HT1080 (cell line): ENCODE data around the gene DRAXIN. TPM values are rescaled to one million over a fixed set of nuclear protein-coding genes. Genes with fewer than 3 reads are reported as not detected.
A peak's percentile ranks its signal among the peaks of the same experiment; 100 is the strongest.

Experiments used
- DNase-seq: peaks from one replicate; pipeline ENCODE4 v3.0.0-alpha.2; 2015; ENCODE audit warnings: low read depth
- total RNA-seq: library from RNA; depleted of rRNA; stranded (reverse); fragments of >200 nt; shearing (Covaris generic); gene quantifications from 2 replicates; pipeline ENCODE4 v1.2.3, GENCODE V29; 2014

DRAXIN gene
- total RNA-seq, 1 experiment from 2014 or later, result 0.32 TPM

GRCh38 chr1:11707621-11708276, 16.2 kb downstream of the DRAXIN start:
- no peak for DNase-seq

GRCh38 chr1:11708554-11709350, 17.2 kb downstream of the DRAXIN start:
- peak; percentile 59 for DNase-seq

- DNase-seq, result no peak
Measured at GRCh38 chr1:11711490-11711889, 20.0 kb downstream of the DRAXIN start.

- no peak for DNase-seq
Measured at GRCh38 chr1:11712285-11712684, 20.8 kb downstream of the DRAXIN start.

- DNase-seq, result no peak
Measured at GRCh38 chr1:11713095-11713494, 21.6 kb downstream of the DRAXIN start.

- no peak for DNase-seq
Measured at GRCh38 chr1:11714831-11715575, 23.5 kb downstream of the DRAXIN start.

GRCh38 chr1:11719313-11720032, 28.0 kb downstream of the DRAXIN start:
- DNase-seq, result peak; percentile 21

- DNase-seq, result no peak
Measured at GRCh38 chr1:11720033-11720376, 28.5 kb downstream of the DRAXIN start.

GRCh38 chr1:11720525-11720924, 29.0 kb downstream of the DRAXIN start:
- no peak for DNase-seq

DNA sequence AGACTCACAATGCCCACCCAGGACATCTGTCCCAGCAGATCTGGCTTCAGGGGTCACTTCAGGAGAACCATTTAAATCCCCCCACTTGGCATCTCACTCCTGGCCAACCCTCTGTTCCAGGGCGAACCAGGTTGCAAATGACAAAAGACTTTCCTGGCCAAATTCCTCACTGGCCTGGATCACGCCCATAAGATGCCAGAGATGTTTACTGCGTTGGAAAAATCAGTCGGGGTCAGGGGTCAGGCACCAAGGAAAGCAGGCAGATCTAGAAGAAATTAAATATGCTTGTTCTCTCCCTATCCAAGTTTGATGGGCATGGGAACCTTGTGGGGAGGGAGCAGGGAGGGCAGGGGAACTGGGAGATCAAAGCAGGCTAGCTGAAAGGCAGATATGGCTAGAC, 29.8 kb downstream of the DRAXIN start:
- DNase-seq, result no peak

- DNase-seq, result no peak
Measured at GRCh38 chr1:11722538-11722937, 31.0 kb downstream of the DRAXIN start.

DNA sequence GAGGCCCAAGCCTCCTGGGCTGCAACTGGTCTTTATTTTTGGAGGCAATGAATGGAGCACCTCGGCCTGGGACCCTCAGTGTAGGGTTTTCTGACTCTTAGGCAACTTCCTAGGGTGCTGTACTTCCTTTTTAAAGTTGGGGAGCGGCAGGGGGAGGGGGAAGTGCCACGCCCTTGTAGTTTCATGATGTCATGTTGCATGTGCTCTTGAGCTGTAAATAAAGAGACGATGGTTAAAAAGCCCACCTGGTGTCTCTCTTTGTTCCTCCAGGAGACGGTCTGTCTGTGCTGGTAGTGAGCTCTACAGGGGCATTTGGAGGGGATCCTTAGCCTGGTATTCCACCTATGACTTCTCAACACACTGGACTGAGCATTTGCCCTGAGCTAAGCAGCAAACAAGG, 34.1 kb downstream of the DRAXIN start:
- no peak for DNase-seq

DNA sequence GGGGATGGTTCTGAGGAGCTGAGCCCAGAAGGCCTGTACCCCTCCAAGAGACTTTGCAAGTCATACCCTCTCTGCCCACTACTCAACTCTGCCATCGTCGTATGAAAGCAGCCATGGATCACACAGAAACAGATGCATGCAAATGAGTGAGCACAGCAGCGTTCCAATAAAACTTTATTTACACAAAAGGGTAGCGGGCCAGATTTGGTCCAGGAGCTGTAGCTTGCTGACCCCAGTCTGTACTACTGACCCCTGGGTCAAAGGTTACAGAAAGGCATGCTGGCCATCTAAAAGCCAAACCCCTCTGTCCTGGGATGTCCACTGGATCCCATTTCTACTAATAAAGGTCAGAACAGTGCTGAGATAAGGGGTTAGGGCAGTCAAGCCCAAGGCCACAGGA, 35.6 kb downstream of the DRAXIN start:
- DNase-seq, result no peak

- DNase-seq, result no peak
Measured at GRCh38 chr1:11728126-11728806, 36.8 kb downstream of the DRAXIN start.

- DNase-seq, result no peak
Measured at GRCh38 chr1:11729155-11729497, 37.6 kb downstream of the DRAXIN start.

GRCh38 chr1:11729498-11730428, 38.3 kb downstream of the DRAXIN start:
- DNase-seq, result no peak

- DNase-seq, result peak; percentile 64
Measured at GRCh38 chr1:11730429-11730891, 39.0 kb downstream of the DRAXIN start.

DNA sequence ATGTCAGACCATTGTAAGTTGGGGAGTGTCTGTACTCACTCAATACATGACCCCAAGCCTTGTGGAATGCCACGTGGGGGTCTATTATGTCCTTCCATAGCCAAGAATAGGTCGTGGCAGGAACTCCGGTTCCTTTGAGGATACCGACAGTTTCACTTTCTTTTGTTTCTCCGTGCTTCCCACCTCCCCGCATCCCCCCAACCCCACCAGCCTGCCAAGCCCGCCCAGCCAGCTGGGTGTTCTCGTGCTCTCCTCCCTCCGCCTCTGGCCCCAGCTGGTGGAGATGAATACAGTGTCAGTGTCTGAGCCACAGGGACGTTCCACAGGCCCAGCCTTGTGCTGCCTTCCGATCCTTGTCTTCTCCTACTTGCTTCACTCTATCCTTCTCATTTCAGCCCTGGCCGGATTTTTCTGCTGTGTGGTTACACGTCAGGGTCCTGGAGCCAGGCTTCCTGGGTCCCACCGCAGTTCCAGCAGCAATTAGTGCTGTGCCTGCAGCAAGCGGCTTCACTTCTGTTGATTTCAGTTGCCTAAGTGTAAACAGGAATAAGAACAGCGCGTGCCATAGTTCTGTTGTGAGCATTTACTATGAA, 40.3 kb downstream of the DRAXIN start:
- no peak for DNase-seq

DNA sequence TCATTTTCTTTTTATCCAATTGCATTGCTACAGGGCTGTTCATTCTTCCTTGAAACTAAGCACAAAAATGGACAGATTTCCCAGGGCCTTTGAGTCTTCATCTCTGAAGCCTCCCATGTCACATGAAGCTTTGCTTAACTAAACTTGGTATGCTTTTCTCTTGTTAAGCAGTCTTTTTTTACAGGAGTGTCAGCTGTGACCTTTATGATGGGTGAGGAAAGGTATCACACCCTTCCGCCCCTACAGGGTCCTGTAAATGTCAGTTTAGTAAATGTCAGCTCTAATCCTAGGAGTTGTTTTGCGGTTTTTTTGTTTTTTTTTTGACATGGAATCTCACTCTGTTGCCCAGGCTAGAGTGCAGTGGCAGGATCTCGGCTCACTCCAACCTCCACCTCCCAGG, 41.8 kb downstream of the DRAXIN start:
- DNase-seq, result no peak

- no peak for DNase-seq
Measured at GRCh38 chr1:11735531-11735853, 44.0 kb downstream of the DRAXIN start.
